CD8-positive, alpha-beta memory T cell (primary cell): ENCODE measurements around the gene CEP104. TPM values are rescaled to one million over a fixed set of nuclear protein-coding genes. Genes with fewer than 3 reads are reported as not detected.
A peak's percentile ranks its signal among the peaks of the same experiment; 100 is the strongest.
"Not testable (repeated sequence)": the region's sequence is repeated elsewhere in the genome, so short reads cannot be mapped to it uniquely, and the experiment has no call there.

Experiments used
- CTCF ChIA-PET: fragments of 350-600 bp; sonication (Branson Sonifier 250); formaldehyde crosslinking; loops from one replicate; lab custom pipeline; 2021; ENCODE audit warnings: antibody characterized with exemption; lab: Charles Lee
- POLR2A ChIA-PET: fragments of 350-600 bp; sonication (Branson Sonifier 250); formaldehyde crosslinking; loops from one replicate; lab custom pipeline; 2021; ENCODE audit warnings: antibody characterized with exemption; lab: Charles Lee
- DNase-seq, 5 donors: peaks; one replicate each; pipeline versions ENCODE4 v3.0.0 to v3.0.0-alpha.2; 2020 to 2022; ENCODE audit warnings: mixed read lengths in 1 of 5
- H3K27ac ChIP-seq: one replicate; pipeline ENCODE4 v1.7.0; 2013; ENCODE audit warnings: low read depth, mild to moderate bottlenecking, low read length, moderate library complexity
- H3K27me3 ChIP-seq: 2 replicates; pipeline ENCODE4 v1.7.0; 2013; ENCODE audit warnings: low read length, mild to moderate bottlenecking; ENCODE audit not compliant: insufficient read depth, poor library complexity, severe bottlenecking
- H3K36me3 ChIP-seq: 2 replicates; pipeline ENCODE4 v1.7.0; 2013; ENCODE audit warnings: mild to moderate bottlenecking, low read length, moderate library complexity; ENCODE audit not compliant: insufficient read depth
- H3K4me1 ChIP-seq: 2 replicates; pipeline ENCODE4 v1.7.0; 2013; ENCODE audit warnings: mild to moderate bottlenecking, low read length, moderate library complexity; ENCODE audit not compliant: insufficient read depth
- H3K4me3 ChIP-seq: 2 replicates; pipeline ENCODE4 v1.7.0; 2013; ENCODE audit warnings: mild to moderate bottlenecking, low read length
- H3K9me3 ChIP-seq: 2 replicates; pipeline ENCODE4 v1.7.0; 2013; ENCODE audit warnings: mild to moderate bottlenecking, low read length
- H3K27ac Mint-ChIP-seq, 8 donors: one replicate each; pipeline ENCODE4 v1.8.0; 2020 to 2021; ENCODE audit warnings: mixed read lengths in 8 of 8, mild to moderate bottlenecking in 6 of 8, inconsistent platforms in 3 of 8, moderate library complexity in 3 of 8
- H3K27me3 Mint-ChIP-seq, 2 donors: one replicate each; pipeline ENCODE4 v1.8.0; 2020 to 2021; ENCODE audit warnings: mixed read lengths in 2 of 2, mild to moderate bottlenecking in 1 of 2, moderate library complexity in 1 of 2
- H3K36me3 Mint-ChIP-seq, 3 donors: one replicate each; pipeline ENCODE4 v1.8.0; 2020 to 2021; ENCODE audit warnings: mixed read lengths in 3 of 3, inconsistent platforms in 1 of 3, mild to moderate bottlenecking in 1 of 3
- H3K4me1 Mint-ChIP-seq, 3 donors: one replicate each; pipeline ENCODE4 v1.8.0; 2020 to 2021; ENCODE audit warnings: mixed read lengths in 3 of 3, inconsistent platforms in 1 of 3, mild to moderate bottlenecking in 1 of 3
- H3K4me3 Mint-ChIP-seq, 7 donors: one replicate each; pipeline ENCODE4 v1.8.0; 2020 to 2021; ENCODE audit warnings: mixed read lengths in 7 of 7, mild to moderate bottlenecking in 6 of 7, moderate library complexity in 4 of 7, inconsistent platforms in 2 of 7
- H3K9me3 Mint-ChIP-seq, 5 donors: one replicate each; pipeline ENCODE4 v1.8.0; 2020 to 2022; ENCODE audit warnings: mixed read lengths in 5 of 5, mild to moderate bottlenecking in 3 of 5, moderate library complexity in 2 of 5, inconsistent platforms in 1 of 5
- polyA plus RNA-seq: library from polyadenylated mRNA; unstranded; fragments of 300-500 nt; fragmentation: Illumina TruSeq; gene quantifications from one replicate; pipeline ENCODE4 v1.2.3, GENCODE V29; 2021
- total RNA-seq, 2 experiments: library from RNA; stranded (reverse); gene quantifications; one replicate each; pipeline ENCODE4 v1.2.3, GENCODE V29; 2021

CEP104 gene
- total and polyA plus RNA-seq, 3 experiments from 2014 or later = 29.4 to 47.0 (median 45.0) TPM

DNA sequence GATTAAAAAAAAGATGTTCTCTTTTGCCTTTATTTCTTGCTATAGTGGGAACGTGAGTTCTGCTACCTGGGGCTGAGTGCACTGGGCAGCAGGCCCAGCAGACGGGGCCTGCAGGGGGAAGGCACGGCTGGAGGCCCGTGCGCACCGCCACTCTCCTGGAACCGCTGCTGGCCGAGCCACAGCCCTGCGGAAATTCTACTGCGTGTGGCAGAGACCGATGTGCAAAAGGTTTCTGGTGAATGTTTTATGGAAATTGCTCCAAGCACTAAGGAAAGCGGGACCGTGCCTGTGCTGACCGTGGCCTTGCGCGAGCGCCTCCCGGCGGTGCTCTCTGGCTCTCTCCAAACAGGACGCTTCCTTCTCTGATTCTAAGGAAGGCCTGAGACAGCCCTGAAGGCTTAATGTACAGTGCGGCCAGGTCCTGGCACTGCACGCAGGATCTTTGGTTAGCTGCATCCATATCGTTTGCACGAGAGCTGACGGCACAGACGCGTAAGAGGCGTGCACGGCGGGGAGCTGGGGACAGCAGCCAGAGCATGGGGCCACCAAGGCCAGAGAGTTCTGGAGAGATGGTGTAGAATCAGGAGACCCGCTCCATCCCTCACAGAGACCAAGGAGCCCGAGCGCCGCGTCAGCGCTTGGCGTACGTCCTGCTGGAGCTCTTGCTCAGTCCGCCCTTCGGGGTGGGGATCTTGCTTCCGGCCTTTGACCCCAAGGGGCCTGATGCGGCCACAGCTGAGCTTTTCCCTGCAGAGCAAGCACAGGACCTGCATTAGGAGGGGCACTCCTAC, 42.0 kb downstream of the CEP104 start:
- Mint-ChIP-seq H3K4me3 (no peak overlapping the region), H3K27me3 (peaks cover 0 to 1% of the 10 kb centered on the region in 2 donors), H3K9me3 (no peaks in the 10 kb centered on the region), H3K27ac (peak overlapping the region in 1 of 8 donors; percentile 14), H3K36me3 (peaks cover 0 to 50% (median 11%) of the 10 kb centered on the region in 3 donors), H3K4me1 (peaks cover 4 to 6% (median 4%) of the 10 kb centered on the region in 3 donors)
- CTCF ChIA-PET = no interaction called here
- Histone ChIP-seq H3K27ac (no peak overlapping the region), H3K4me1 (no peaks in the 10 kb centered on the region), H3K9me3 (no peaks in the 10 kb centered on the region), H3K27me3 (no peaks in the 10 kb centered on the region), H3K36me3 (peaks cover 8% of the 10 kb centered on the region), H3K4me3 (no peak overlapping the region)
- POLR2A ChIA-PET = no interaction called here
- DNase-seq = no peak

DNA sequence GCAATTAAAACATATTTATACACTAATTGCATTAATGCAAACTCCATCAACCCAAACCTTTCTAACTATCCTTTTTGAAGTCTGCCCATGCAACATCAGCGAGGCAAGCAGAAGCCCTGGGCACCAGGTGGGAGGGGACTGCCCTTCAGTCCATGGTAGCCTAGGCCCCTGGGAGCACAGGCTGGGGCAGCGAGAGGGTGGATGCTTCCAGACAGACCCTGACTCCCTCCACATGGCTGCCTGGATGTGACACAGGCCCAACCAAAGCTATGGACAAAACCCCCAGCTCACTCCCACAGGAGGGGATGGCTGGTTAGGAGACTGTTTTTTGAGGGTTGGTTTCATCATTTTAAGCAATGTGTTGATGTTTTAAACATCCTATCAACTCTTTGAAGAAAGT, 42.9 kb downstream of the CEP104 start:
- peaks cover 5 to 9% (median 9%) of the 10 kb centered on the region in 3 donors for H3K4me1 Mint-ChIP-seq
- peaks cover 0 to 41% (median 7%) of the 10 kb centered on the region in 3 donors for H3K36me3 Mint-ChIP-seq
- Histone ChIP-seq H3K4me3 (no peak overlapping the region), H3K4me1 (no peaks in the 10 kb centered on the region), H3K36me3 (peaks cover 5% of the 10 kb centered on the region), H3K27me3 (no peaks in the 10 kb centered on the region), H3K9me3 (no peaks in the 10 kb centered on the region), H3K27ac (no peak overlapping the region)
- H3K27me3 Mint-ChIP-seq = peaks cover 0 to 1% of the 10 kb centered on the region in 2 donors
- H3K27ac Mint-ChIP-seq = no peak overlapping the region
- no peak for DNase-seq
- POLR2A ChIA-PET = no interaction called here
- no peak overlapping the region for H3K4me3 Mint-ChIP-seq
- no peaks in the 10 kb centered on the region for H3K9me3 Mint-ChIP-seq
- CTCF ChIA-PET = no interaction called here

DNA sequence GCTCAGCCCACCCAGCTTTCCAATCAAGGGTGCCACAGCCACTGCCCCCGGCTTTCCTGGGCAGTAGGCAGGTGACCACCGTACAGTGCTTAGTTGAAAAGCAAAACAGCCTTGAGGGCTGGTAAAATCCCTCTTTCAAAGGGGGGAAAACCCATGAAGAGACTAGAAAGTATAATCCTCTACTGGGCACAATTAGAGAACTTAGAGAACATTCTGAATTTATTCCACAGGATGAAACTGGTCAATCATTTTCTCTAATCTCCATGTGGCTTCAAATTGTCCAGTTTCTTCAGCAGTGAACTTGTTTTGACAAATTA, 45.5 kb downstream of the CEP104 start:
- no peak overlapping the region for H3K4me3 Mint-ChIP-seq
- H3K36me3 Mint-ChIP-seq = peaks cover 0 to 27% (median 3%) of the 10 kb centered on the region in 3 donors
- Histone ChIP-seq H3K36me3 (peaks cover 5% of the 10 kb centered on the region), H3K4me3 (no peak overlapping the region), H3K4me1 (no peaks in the 10 kb centered on the region), H3K27ac (no peak overlapping the region), H3K27me3 (no peaks in the 10 kb centered on the region), H3K9me3 (no peaks in the 10 kb centered on the region)
- peak overlapping the region in 2 of 8 donors; percentile 40 to 61 for H3K27ac Mint-ChIP-seq
- H3K27me3 Mint-ChIP-seq = peaks cover 5 to 8% of the 10 kb centered on the region in 2 donors
- H3K9me3 Mint-ChIP-seq = no peaks in the 10 kb centered on the region
- POLR2A ChIA-PET = no interaction called here
- peaks cover 5 to 9% (median 9%) of the 10 kb centered on the region in 3 donors for H3K4me1 Mint-ChIP-seq
- CTCF ChIA-PET = no interaction called here
- DNase-seq = no peak

DNA sequence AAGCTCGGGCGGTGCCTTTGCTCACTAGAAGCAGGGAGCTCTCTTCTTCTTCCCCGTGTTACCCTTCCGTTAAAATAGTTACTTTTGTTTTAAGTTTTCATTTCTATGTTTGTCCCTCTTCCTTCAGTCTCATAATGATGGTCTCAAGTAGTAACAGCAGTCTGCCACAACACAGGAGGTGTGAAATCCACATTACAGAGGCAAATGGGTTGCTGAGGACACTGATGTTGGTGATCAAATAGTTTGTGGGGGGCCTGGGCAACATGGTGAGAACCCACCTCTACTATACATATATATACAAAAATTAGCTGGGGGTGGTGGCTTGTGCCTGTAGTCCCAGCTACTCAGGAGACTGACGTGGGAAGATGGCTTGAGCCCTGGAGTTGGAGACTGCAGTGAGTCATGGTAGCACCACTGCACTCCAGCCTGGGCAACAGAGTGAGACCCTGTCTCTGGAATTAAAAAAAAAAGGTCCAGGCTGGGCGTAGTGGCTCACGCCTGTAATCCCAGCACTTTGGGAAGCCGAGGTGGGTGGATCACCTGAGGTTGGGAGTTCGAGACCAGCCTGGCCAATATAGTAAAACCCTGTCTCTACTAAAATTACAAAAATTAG, 46.8 kb downstream of the CEP104 start:
- H3K9me3 Mint-ChIP-seq, POLR2A ChIA-PET, H3K27me3 ChIP-seq, CTCF ChIA-PET, H3K36me3 ChIP-seq, H3K9me3 ChIP-seq, H3K4me1 Mint-ChIP-seq, H3K27ac ChIP-seq, H3K4me3 ChIP-seq, H3K4me1 ChIP-seq: not testable (repeated sequence)
- peaks cover 7 to 14% of the 10 kb centered on the region in 2 donors for H3K27me3 Mint-ChIP-seq
- peak in 1 of 5 donors; percentile 60 for DNase-seq
- peaks cover 0 to 16% (median 3%) of the 10 kb centered on the region in 3 donors for H3K36me3 Mint-ChIP-seq
- peak overlapping the region in 6 of 8 donors; percentile 44 to 87 (median 62) for H3K27ac Mint-ChIP-seq
- H3K4me3 Mint-ChIP-seq = peak overlapping the region in 4 of 7 donors; percentile 4 to 49 (median 32)

DNA sequence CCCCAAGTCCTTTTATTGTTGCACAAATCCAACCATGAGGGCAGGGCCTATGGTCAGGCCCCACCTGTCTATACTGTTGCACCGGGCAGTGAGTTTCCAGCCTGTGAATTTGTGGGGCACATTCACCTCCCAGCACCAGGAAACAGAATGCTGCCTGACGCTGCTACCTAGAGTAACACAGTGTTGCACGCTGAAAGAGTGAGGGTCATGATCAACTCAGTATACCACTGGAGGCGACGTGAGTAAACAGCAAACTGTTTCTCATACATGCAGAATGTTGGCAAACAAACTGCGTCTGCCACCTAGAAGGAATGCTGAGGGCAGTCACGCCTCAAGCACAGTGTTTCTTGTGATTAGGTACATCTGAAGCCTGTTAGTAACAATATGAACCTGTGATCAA, 47.3 kb downstream of the CEP104 start:
- Mint-ChIP-seq H3K27me3 (peaks cover 6 to 19% of the 10 kb centered on the region in 2 donors), H3K4me3 (peak overlapping the region in 1 of 7 donors; percentile 24), H3K27ac (peak overlapping the region in 6 of 8 donors; percentile 44 to 87 (median 62)), H3K36me3 (peaks cover 0 to 10% (median 1%) of the 10 kb centered on the region in 3 donors), H3K9me3 (no peaks in the 10 kb centered on the region), H3K4me1 (peaks cover 5 to 9% (median 9%) of the 10 kb centered on the region in 3 donors)
- H3K27me3 ChIP-seq = no peaks in the 10 kb centered on the region
- H3K36me3 ChIP-seq = peaks cover 5% of the 10 kb centered on the region
- H3K4me3 ChIP-seq = no peak overlapping the region
- ChIA-PET CTCF (no interaction called here), POLR2A (no interaction called here)
- no peaks in the 10 kb centered on the region for H3K9me3 ChIP-seq
- H3K27ac ChIP-seq = no peak overlapping the region
- no peaks in the 10 kb centered on the region for H3K4me1 ChIP-seq
- no peak for DNase-seq

DNA sequence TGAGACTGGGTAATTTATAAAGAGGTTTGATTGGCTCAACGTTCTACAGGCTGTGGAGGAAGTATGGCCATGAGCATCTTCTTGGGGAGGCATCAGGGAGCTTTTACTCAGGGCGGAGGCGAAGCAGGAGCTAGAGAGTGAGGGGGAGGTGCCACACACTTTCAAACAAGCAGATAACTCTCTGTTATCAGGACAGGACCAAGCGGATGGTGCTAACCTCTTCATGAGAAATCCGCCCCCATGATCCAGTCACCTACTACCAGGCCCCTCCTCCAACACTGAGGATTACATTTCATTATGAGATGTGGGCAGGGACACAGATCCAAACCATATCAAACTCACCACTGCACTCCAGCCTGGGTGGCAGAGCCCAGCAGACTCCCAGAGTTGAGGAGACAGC, 49.2 kb downstream of the CEP104 start:
- H3K36me3 Mint-ChIP-seq = peaks cover 0 to 1% (median 0%) of the 10 kb centered on the region in 3 donors
- H3K27me3 ChIP-seq = no peaks in the 10 kb centered on the region
- H3K9me3 ChIP-seq = no peaks in the 10 kb centered on the region
- DNase-seq = no peak
- H3K27me3 Mint-ChIP-seq = peaks cover 14 to 33% of the 10 kb centered on the region in 2 donors
- H3K4me3 ChIP-seq = no peak overlapping the region
- CTCF ChIA-PET = no interaction called here
- H3K27ac ChIP-seq = no peak overlapping the region
- H3K27ac Mint-ChIP-seq = peak overlapping the region in 2 of 8 donors; percentile 43 to 75
- POLR2A ChIA-PET = no interaction called here
- H3K4me1 ChIP-seq = no peaks in the 10 kb centered on the region
- H3K4me1 Mint-ChIP-seq = peaks cover 5 to 9% (median 9%) of the 10 kb centered on the region in 3 donors
- H3K4me3 Mint-ChIP-seq = no peak overlapping the region
- H3K36me3 ChIP-seq = no peaks in the 10 kb centered on the region
- H3K9me3 Mint-ChIP-seq = no peaks in the 10 kb centered on the region

DNA sequence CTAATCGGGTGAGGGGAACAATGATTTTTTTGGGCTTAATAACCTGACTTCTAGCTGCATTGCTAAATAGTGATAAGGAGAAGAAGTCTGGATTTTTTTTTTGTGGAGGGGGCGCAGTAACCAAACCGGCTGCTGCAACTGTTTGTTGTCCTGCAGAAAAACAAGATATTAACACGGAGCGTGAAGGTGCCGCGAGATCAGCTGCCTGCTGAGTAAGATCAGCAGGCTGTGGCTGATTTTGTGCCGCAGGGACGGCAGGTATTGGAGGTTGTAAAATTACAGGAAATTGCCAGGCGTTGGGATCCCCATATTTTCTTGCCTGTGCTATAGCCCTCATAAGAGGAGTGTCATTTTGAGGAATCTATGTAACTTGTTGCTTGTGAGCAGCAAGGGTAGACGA, 52.0 kb downstream of the CEP104 start:
- no peaks in the 10 kb centered on the region for H3K27me3 ChIP-seq
- no peaks in the 10 kb centered on the region for H3K9me3 Mint-ChIP-seq

DNA sequence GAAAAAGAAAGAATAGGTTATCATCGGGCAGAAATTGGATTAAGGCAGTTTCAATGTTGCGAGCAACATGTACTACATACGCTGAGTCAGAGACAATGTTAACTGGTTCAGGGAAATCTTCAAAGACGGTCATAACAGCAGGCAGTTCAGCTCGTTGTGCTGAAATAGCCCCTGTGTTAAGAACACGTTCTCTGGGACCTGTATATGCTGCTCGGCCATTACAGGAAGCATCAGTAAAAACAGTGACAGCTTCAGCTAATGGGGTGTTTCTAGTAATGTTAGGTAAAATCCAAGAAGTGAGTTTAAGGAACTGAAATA, 52.4 kb downstream of the CEP104 start:
- H3K4me1 ChIP-seq, H3K36me3 Mint-ChIP-seq, H3K4me1 Mint-ChIP-seq, H3K4me3 Mint-ChIP-seq, CTCF ChIA-PET, H3K27me3 ChIP-seq, H3K9me3 ChIP-seq, H3K9me3 Mint-ChIP-seq, DNase-seq, POLR2A ChIA-PET, H3K27ac Mint-ChIP-seq, H3K4me3 ChIP-seq, H3K36me3 ChIP-seq: not testable (repeated sequence)
- H3K27ac ChIP-seq = peak overlapping the region; percentile 43
- peaks cover 30 to 62% of the 10 kb centered on the region in 2 donors for H3K27me3 Mint-ChIP-seq

More for the DNA sequence above, 52.0 kb downstream of the CEP104 start:
- Mint-ChIP-seq H3K27me3 (peaks cover 29 to 58% of the 10 kb centered on the region in 2 donors), H3K36me3 (no peaks in the 10 kb centered on the region), H3K4me1 (peaks cover 7 to 12% (median 9%) of the 10 kb centered on the region in 3 donors), H3K4me3 (no peak overlapping the region), H3K27ac (peak overlapping the region in 1 of 8 donors; percentile 60)
- Histone ChIP-seq H3K36me3 (no peaks in the 10 kb centered on the region), H3K4me3 (no peak overlapping the region), H3K4me1 (no peaks in the 10 kb centered on the region), H3K27ac (peak overlapping the region; percentile 43), H3K9me3 (no peaks in the 10 kb centered on the region)
- ChIA-PET CTCF (no interaction called here), POLR2A (no interaction called here)
- DNase-seq = no peak
